NCI-H226 (cell line): ENCODE measurements around the gene GSX2.

ENCODE experiments used
- DNase-seq: peaks from one replicate; pipeline ENCODE4 v3.0.0-alpha.2; 2015

GSX2 gene

GRCh38 chr4:54099748-54100574, at the start of gene GSX2:
GSX2 (plus strand) TSS chr4:54100163; CDS start chr4:54100345, 182 bp downstream.
- DNase-seq, result no peak

GRCh38 chr4:54050214-54050904, 49.6 kb upstream of the GSX2 start:
- peak; percentile 68 for DNase-seq

DNA sequence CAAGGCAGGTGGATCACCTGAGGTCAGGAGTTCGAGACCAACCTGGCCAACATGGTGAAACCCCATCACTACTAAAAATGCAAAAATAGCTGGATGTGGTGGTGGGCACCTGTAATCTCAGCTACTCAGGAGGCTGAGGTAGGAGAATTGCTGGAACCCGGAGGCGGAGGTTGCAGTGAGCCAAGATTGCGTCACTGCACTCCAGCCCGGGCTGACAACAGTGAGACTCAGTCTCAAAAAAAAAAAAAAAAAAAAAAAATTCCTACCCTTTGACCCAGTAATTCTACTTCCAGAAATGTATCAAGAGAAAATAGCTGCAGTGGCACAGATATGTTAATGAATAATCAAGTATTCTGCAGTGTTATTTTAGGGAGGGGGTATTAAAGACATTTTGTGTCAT, 46.6 kb upstream of the GSX2 start:
- peak; percentile 5 for DNase-seq

- no peak for DNase-seq
These were observed 45.5 kb upstream of the GSX2 start for GRCh38 chr4:54054501-54054900.

DNA sequence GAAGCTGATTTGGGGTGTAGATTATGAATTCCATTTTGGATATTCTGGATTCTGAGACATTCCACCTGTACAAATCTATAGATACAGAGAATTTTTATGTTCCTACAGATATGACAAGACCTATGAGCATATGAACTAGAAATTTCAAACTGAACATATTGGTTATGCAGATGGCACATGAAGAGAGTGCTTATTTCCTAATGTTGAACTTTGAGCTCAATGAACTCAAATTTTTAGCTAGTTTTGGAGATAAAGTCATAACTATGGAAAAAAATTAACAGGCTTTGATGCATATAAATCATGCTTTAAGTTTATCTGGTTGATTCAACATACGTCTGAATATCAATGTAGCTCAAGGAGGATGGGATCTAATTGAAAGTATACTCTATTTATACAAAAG, 44.5 kb upstream of the GSX2 start:
- DNase-seq, result no peak

- no peak for DNase-seq
These were observed 43.6 kb upstream of the GSX2 start for GRCh38 chr4:54056360-54056759.

DNA sequence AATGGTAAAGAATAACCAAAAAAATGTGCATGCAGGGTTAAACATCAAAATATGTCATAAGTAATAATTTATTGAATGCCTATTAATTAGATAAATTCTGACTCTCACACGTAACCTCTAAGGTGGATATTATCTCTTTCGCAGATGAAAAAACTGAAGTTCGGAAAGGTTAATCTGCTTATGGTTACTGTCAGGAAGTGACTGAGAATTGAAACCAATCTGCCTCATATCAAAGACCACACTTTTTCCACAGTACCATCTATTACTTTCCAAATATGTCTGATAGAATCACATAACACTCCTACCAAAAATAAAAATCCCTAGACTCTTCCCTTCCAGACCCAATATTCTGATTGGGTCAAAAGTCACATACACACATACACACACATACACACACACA, 41.8 kb upstream of the GSX2 start:
- no peak for DNase-seq

DNA sequence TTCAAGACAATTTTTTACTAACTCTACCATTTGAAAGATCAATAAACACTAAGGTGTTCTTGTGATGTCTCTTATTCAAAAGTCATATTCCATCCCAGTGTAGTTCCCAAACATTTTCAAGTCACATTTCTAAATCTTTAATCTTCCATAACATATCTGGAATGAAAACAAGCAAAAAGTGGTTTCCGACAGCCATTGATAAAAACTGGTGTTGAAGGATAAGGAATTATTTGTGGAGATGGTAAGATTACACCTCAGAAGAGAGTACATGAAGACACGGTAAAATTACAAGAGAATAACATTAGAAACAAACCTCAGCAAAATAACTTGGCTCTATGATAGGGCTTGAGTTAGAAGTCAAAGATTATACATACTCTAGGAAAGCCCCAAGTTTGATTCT, 39.8 kb upstream of the GSX2 start:
- no peak for DNase-seq

DNA sequence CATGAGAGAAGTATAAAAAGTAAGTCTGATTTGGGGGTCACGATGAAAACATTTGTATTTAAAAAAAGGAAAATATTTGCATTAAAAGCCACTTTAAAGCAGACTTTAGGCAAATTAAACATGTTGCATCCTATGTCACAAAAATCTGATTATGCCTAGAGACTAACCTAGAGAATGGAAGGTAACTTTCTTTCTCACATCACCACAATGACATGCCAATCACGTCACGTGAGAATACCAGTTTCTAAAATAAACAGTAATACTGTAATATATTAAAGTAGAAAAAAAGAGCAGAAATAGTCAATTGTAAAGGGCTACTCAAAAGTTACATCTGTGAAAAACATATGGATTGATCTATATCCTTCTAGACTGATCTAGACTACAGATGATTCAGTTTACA, 38.9 kb upstream of the GSX2 start:
- DNase-seq, result no peak

DNA sequence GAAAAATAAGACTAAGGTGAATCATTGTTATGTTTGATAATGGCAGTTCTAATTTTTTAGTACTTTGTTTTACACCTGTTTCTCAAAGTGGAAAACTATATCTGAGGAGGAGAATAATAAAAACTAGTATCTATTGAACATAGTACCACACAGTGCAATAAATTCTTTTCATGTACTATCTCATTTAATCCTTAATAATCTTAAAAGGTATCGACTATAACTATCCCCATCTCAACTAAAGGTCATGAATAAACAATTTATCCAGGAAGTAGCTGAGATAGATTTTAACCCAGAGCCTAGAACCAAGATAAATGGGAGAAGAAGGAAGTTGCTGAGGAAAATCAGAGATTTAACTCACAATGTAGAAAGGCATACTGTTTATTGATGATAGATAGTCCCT, 38.1 kb upstream of the GSX2 start:
- DNase-seq, result no peak

GRCh38 chr4:54062392-54062791, 37.6 kb upstream of the GSX2 start:
- DNase-seq, result no peak

- peak; percentile 27 for DNase-seq
These were observed 36.7 kb upstream of the GSX2 start for GRCh38 chr4:54063229-54063628.

GRCh38 chr4:54063737-54064316, 36.1 kb upstream of the GSX2 start:
- DNase-seq, result no peak

DNA sequence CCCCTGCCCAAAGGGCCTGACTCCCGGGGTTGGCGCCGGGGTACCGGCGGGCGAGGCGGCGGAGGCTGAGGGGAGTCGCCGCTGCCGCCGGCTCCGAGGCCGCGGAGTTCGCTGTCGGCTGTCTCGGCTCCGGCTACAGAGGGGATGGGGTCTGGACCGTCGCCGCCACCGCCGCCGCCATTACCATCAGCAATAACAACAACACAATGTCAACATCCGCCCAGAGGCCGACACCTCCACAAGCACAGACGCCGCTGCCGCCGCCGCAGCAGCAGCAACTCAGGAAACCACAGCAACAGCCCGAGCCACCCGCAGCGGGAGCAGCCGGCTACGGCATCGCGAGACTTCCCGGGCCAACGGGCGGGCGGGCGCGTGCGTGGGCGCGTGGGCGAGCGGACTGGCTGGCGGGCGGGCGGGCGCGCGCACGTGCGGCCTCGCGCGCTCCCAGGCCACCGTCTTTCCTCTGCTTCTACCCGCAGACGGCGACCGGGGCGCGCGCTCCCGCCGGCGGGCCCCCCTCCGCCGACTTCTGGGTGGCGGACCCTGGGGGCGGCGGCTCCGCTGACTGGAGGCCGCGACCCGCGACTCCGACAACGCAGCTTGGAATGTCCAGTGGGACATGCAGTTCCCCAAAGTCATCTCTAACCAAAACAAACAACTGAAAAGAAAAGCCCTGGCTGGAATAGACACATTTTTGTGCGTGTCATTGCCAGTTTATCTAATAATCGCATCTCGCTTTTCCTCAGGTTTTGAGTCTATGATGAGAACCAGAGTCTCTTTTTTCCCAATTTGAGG, 35.4 kb upstream of the GSX2 start, which contains the start of gene CHIC2:
TSS of gene CHIC2 (minus strand) at position 289 of the 795 bp plus-strand sequence. CDS start 305 bp downstream, outside the sequence.
- DNase-seq, result peak; percentile 87

- DNase-seq, result no peak
These were observed 34.5 kb upstream of the GSX2 start for GRCh38 chr4:54065282-54066087.

DNA sequence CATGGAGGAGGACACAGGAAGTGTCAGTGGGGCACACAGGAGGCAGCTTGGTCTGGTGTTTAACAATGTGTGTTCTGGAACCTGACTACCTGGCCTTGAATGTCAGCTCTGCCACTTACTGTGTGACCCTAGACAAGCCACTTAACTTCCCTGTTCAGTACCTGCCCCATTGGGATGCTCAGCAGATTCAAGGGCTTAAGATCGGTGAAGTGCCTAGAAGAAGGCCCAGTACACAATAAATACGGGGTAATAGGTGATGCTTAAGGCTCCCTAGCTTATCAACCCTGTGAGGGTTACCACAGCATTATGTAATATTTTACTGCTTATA, 33.9 kb upstream of the GSX2 start:
- no peak for DNase-seq

GRCh38 chr4:54066718-54067129, 33.2 kb upstream of the GSX2 start:
- peak; percentile 56 for DNase-seq

GRCh38 chr4:54067166-54067565, 32.8 kb upstream of the GSX2 start:
- DNase-seq, result peak; percentile 94

DNA sequence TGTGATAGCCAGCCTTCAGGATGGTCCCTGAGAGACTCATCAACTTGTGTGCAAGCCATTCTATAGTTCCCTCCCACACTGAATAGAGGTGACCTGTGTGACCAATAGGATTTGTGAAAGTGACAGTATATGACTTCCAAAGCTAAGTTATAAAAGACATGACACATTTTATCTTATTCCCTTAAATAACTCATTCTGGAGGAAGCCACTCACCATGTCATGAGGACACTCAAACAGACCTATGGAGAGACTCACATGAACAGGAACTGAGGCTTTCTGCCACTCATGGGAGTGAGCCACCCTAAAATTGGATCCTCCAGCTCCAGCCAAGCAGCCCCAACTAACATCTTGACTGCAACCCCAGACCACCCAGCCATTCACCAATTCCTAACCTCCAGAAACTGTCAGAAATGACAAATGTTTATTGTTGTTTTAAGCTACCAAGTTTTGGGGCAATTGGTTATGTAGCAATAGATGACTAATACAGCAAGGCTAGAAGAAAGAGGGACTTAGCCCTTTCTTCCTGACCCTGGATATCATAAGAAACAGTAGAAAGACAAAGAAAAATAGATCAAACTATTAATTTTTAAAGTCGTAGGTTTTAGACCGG, 26.6 kb upstream of the GSX2 start:
- DNase-seq, result no peak

GRCh38 chr4:54074381-54074780, 25.6 kb upstream of the GSX2 start:
- no peak for DNase-seq

DNA sequence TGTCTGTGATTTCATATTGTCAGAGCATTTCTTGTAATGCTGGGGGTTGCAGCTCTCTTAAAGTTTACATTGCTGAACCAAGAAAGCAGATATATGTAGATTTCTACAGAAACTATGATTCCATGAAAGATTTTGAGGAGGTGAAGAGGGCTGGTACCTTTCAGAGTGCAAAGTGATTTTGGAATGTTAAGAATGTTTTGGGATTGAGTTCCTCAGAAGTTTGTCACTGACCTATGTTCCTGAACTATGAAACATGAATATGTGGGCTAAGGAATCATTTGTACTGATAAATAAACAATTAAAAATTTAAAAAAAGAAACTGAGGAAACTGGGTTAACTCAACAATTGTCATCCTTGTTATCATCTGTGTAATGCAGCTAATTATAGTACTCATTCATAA, 23.3 kb upstream of the GSX2 start:
- DNase-seq, result peak; percentile 29

- peak; percentile 58 for DNase-seq
These were observed 22.2 kb upstream of the GSX2 start for GRCh38 chr4:54077812-54078211.
